Measurements from ENCODE around the gene USH1C.

- no peak for TF ChIP-seq CTCF (IDR thresholded peaks at IDR 0.05)
- TF ChIP-seq POLR2A (IDR thresholded peaks at IDR 0.05), result no peak
These were observed 57.6 kb downstream of the USH1C start for GRCh38 chr11:17486646-17487045.

Data from testis (tissue), 2 donors.